Measurements from ENCODE around the gene ADGRF3.
"Not testable (repeated sequence)": the region's sequence is repeated elsewhere in the genome, so short reads cannot be mapped to it uniquely, and the experiment has no call there.

ADGRF3 gene

DNA sequence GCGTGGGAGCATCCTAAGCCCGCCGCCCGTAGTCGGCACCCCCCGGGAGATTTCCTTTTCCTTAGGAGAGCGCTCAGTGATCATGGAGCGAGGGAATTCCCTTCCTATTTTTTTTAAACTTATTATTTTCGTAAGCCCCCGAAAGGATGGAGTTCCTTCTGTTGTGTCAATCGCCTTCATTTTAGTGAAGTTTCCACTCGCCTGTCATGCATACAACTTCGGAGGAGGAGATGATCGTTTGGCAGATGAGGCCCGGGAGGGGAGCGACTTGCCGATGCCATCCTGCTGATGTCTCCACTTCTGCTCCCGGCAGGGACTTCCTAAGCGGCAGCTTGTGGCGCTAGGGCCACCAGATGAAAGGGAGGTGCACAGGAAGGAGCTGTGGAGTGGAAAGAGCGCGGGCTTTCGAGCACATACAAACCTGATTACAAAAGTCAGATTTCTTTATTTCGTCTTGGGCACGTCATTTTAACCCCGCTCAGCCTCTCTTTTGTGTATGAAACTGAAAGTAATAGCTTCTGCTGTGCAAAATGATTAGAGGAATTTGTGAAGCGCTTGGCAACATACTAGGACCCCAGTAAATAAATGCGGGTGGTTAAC is at the start of gene ADGRF3:
TSS of gene ADGRF3 (minus strand) at position 336 of the 600 bp plus-strand sequence. CDS start 555 bp downstream, outside the sequence.
- DNase-seq, result peak; percentile 53

DNA sequence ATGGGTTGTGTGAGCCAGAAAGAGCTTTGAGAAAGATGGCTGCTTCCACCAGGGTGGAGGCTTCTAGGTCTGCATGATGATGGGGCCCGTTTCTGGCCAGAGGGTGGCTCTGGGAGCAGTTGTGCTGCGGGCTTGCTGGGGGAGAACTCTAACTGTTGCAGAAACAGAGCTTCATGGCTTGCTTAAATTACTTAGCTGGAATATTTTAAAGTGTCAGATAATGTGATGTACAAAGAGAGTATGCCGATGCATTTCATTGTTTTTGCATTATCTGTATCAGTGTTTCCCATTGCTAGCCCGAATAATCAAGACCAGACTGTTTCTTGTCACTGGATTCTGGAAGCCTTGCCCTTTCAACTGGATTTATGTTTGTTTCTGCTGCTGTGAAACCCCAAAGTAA is 48.8 kb upstream of the ADGRF3 start:
- no peak for DNase-seq

GRCh38 chr2:26394694-26395093 is 48.1 kb upstream of the ADGRF3 start:
- DNase-seq, result no peak

DNA sequence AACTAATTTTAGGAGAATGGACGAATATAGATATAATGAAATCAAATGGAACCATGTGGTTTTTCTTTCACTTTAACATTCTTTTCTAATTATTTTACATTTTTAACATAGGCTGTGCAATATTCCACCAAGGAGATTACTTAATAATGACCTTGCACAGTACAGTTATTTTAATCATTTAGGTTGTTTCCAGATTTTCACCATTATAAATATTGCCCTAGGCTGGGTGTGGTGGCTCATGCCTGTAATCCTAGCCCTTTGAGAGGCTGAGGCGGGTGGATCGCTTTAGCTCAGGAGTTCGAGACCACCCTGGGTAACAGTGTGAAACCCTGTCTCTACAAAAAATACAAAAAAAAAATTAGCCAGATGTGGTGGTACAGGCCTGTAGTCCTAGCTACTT is 40.6 kb upstream of the ADGRF3 start:
- DNase-seq, result no peak

DNA sequence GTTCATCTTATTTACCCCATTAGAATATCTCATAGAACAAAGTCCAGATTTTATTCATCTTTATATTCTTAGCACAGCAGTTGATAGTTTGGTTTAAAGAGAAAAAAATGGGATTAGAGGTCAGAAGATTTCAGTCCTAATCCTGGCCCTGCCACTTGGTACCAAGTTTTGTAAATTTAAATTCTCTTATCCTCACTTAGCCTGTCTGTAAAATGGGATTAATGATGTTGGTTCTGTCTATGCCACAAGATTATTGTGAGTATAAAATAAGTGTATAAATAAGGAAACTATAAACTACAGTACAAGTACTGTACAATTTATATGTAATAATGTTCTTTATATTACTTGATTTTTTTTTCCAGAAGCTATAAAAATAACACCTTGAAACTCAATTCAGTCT is 38.0 kb upstream of the ADGRF3 start:
- no peak for DNase-seq

GRCh38 chr2:26384183-26384582 is 37.6 kb upstream of the ADGRF3 start:
- no peak for DNase-seq

- no peak for DNase-seq
Measured at GRCh38 chr2:26382564-26382963, 36.0 kb upstream of the ADGRF3 start.

DNA sequence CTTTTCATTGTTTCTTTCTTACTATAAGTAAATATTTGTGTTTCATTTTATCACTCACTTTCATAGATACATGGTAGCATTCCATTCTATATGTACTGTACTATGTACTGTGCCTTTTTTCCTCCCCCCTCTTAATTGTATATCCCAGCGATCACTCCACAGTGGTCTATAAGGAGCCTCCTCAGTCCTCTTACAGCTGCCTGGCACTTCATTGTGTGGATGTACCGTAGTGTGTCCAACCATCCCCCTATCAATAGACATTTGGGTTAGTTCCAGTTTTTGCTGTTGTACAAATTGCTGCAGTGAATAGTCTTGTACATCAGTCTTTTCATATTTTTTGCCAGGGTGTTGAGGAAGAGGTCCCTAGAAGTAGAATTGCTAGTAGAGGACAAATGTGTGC is 33.7 kb upstream of the ADGRF3 start:
- DNase-seq, result no peak

- DNase-seq, result no peak
Measured at GRCh38 chr2:26376799-26377198, 30.2 kb upstream of the ADGRF3 start.

GRCh38 chr2:26370909-26371308 is 24.3 kb upstream of the ADGRF3 start:
- not testable (repeated sequence) for DNase-seq

GRCh38 chr2:26369664-26370063 is 23.1 kb upstream of the ADGRF3 start:
- DNase-seq, result not testable (repeated sequence)

- no peak for DNase-seq
Measured at GRCh38 chr2:26366957-26367356, 20.4 kb upstream of the ADGRF3 start.

DNA sequence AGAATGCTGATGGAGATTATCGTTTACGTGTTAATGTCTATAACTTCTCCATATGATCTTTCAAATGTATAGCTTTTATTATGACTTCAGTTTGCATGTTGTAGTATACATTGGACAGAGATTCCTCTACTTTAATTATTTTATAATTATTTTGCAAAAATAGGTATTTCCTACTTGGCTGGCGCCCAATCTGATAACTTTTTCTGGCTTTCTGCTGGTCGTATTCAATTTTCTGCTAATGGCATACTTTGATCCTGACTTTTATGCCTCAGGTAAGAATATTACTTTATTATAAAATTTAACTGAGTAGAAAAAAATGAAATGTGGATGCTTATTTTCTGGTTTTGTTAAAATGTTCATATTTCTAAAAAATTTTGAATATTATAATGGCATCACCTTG is 18.1 kb upstream of the ADGRF3 start:
- DNase-seq, result no peak

- no peak for DNase-seq
Measured at GRCh38 chr2:26363958-26364357, 17.4 kb upstream of the ADGRF3 start.

GRCh38 chr2:26363323-26363722 is 16.7 kb upstream of the ADGRF3 start:
- no peak for DNase-seq

DNA sequence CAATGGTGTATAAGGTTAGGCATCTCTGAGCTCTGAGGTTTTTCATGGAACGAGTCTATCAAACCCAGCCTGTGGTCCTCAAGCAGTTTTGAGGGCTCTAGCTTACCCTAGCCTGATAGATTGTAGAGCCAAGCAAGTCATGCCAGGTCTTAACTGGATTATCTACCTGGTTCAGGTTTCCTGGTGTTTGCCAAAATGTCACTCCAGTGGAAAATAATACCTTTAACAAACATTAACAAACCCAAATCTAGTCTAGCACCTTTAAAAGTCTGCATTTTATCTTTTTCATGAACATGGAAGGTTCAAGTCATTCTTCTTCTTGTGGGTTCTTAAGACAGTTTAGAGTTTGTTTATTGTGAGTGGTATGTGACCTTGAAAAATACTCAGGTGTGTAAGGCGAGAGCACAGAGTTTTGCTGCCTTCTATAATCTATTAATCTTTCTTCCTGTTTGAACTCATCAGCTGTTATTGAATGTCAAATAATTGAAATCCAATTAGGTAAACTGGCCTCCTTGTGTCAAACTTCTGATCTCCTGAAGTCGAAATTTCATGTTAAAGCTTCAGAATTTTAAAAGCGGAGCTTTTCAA is 13.4 kb upstream of the ADGRF3 start:
- DNase-seq, result no peak

DNA sequence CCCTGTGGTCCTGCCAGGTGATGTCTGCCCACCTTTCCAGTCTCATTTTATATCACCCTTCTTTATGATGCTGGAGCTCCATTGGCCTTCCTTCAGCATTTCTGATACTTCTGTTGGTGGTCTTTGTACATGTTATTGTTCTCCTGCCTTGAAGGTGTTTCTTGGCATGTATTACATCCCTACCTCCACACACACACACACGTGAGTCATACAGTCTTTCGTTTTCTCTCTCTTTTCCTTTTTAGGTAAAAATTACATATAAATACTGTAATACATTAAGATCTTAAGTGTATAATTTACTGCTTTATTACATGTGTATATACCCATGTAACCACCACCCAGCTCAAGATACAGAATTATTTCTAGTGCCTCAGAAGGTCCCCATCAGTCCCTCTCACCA is 10.2 kb upstream of the ADGRF3 start:
- DNase-seq, result no peak

DNA sequence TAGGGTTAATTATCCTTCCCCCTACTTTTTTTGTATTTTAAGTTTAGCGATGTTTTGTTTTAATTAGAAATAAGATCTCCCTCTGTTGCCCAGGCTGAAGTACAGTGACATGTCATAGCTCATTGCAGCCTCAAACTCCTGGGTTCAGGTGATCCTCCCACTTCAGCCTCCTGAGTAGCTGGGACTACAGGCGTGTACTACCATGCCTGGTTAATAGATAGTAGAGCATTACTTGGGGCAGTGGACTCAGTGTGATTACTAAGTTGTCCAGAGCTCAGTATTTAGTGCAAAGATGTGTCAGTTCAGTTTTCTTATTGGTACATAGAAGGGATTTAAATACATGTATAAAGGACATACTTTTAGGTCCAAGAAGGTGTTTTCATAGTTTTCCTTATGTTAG is 9.5 kb upstream of the ADGRF3 start:
- DNase-seq, result no peak

DNA sequence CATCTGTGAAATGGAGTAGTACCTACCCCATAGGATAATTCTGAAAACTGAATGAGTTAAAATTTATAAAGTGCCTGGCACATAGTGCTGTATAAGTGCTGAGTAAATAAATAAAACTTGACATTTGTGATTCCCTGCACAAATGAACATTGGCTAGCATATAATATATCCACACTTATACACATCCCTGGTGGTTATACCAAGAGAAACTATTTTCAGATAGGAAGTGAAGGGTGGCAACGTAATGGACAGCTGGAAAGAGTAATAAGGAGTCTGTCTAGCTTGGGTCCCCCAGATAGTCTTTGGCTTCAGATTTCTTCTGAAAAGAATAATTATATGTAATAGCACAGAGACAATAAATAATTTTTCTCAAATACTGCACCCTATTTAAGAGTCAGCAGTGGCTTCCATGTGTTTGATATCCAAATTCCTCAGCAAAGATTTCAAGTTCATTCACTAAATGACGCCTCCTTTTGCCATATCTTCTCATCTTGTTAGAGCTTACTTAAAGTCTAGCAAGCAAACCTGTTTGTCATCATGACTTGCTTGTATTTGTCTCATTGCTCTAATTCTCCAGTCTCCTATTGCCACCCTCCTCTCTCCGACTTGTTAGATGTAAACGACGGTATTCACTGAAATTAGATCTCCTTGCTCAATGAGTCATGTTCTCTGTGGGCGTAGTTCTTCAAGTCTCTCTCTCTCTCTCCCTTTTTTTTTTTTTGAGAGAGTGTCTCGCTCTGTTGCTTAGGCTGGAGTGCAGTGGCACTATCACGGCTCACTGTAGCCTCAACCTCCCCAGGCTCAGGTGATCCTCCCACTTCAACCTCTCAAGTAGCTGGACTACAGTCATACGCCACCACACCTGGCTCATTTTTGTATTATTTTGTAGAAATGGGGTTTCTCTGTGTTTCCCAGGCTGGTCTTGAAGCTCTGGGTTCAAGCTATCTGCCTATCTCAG is 8.7 kb upstream of the ADGRF3 start:
- DNase-seq, result no peak

GRCh38 chr2:26354469-26354868 is 7.9 kb upstream of the ADGRF3 start:
- not testable (repeated sequence) for DNase-seq

DNA sequence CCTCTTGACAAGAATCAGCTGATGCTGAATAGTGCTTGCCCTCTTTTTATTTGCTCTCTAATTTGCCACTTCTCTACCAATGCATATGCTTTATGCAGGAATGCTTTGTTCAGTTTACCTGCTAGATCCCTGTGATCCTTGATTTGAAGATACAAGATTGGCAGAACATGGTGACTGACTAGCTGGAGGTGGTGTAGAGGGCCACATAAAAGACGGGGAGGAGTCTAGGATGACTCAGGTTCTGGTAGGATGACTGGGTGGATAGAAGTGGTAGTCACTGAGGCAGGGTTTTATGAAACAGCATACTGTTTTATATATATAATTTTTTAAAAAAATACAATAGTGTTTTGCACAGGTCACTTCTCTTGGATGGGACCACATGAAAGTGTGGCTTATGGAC is 6.3 kb upstream of the ADGRF3 start:
- DNase-seq, result no peak

DNA sequence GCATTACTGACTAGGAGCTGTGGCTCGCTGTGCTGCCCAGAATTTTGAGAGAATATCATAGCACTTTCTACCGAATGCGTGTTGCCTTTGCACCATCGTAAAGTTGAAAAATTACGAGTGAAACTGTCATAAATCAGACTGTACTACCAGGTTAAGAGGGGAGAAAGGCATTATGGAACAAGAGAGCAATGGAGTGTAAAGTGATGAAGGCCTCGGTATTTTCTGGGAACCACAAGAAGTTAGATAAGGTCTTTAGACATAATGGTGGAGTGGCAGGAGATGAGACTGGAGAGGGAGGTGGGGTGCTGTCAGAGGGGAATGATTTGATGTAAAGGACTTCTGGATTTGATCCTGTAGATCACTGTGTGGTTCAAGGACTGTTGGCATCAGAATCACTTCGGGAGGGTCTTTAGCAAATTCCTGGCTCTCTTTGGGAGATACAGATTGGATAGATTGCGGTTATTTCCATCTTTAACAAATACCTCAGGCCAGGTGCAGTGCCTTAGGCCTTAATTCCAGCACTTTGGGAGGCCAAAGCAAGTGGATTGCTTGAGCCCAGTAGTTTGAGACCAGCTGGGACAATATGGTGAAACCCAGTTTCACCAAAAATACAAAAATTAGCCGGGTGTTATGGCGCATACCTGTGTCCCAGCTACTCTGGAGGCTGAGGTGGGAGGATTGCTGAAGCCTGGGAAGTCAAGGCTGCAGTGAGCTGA is 4.9 kb upstream of the ADGRF3 start:
- DNase-seq, result no peak

- DNase-seq, result no peak
Measured at GRCh38 chr2:26349690-26350089, 3.1 kb upstream of the ADGRF3 start.

Data from NCI-H526 treated with DMSO at 0.1 percent for 48 hours (cell line).